ENCODE data around the gene SPATA20.

- TF ChIP-seq MAX (IDR thresholded peaks at IDR 0.05) (no peak), EGR1 (IDR thresholded peaks at IDR 0.05) (no peak), EP300 (IDR thresholded peaks at IDR 0.05; ENCODE audit: borderline replicate concordance) (no peak)
These were observed 12.1 kb downstream of the SPATA20 start for GRCh38 chr17:50558941-50559614.
